Neural cell (in vitro differentiated cells): ENCODE results near the gene KL. TPM values are rescaled to one million over a fixed set of nuclear protein-coding genes. Genes with fewer than 3 reads are reported as not detected.

Source experiments
- H2AFZ ChIP-seq: fragments of 200-600, 300-800 bp; sonication (generic), shearing (Covaris generic); 2 replicates; pipeline ENCODE4 v1.6.0; 2014; ENCODE audit warnings: low read depth, mild to moderate bottlenecking, antibody characterized with exemption, low read length, moderate library complexity
- H3F3A ChIP-seq: fragments of 200-600 bp; shearing (Covaris generic); 2 replicates; pipeline ENCODE4 v1.6.1; 2016; ENCODE audit warnings: mild to moderate bottlenecking, moderate library complexity, mixed read lengths, antibody characterized with exemption, low read length; ENCODE audit not compliant: insufficient read depth, poor library complexity, severe bottlenecking
- H3K27ac ChIP-seq: fragments of 200-600, 300-800 bp; sonication (generic), shearing (Covaris generic); 2 replicates; pipeline ENCODE4 v1.5.1; 2014; ENCODE audit warnings: mild to moderate bottlenecking, low read length, moderate library complexity
- H3K27me3 ChIP-seq: fragments of 300-800, 200-600 bp; sonication (generic), shearing (Covaris generic); 2 replicates; pipeline ENCODE4 v1.6.0; 2014; ENCODE audit warnings: mild to moderate bottlenecking, low read depth, low read length, moderate library complexity; ENCODE audit not compliant: insufficient read depth
- H3K36me3 ChIP-seq: fragments of 300-800, 200-600 bp; sonication (generic), shearing (Covaris generic); 2 replicates; pipeline ENCODE4 v1.5.1; 2014; ENCODE audit warnings: mild to moderate bottlenecking, antibody characterized with exemption, low read length, moderate library complexity; ENCODE audit not compliant: insufficient read depth
- H3K4me2 ChIP-seq: fragments of 300-800, 200-600 bp; sonication (generic), shearing (Covaris generic); 2 replicates; pipeline ENCODE4 v1.6.0; 2014; ENCODE audit warnings: mild to moderate bottlenecking, low read length
- H3K4me3 ChIP-seq: fragments of 300-800, 200-600 bp; sonication (generic), shearing (Covaris generic); 2 replicates; pipeline ENCODE4 v1.5.1; 2014; ENCODE audit warnings: mild to moderate bottlenecking, low read length, moderate library complexity
- H3K79me2 ChIP-seq: fragments of 200-600 bp; shearing (Covaris generic); replicated peaks from 2 replicates; pipeline ENCODE4 v1.6.0; 2014; ENCODE audit warnings: mild to moderate bottlenecking, low read length, moderate library complexity; ENCODE audit not compliant: insufficient read depth
- H3K9ac ChIP-seq: fragments of 300-800, 200-600 bp; sonication (generic), shearing (Covaris generic); 2 replicates; pipeline ENCODE4 v1.6.1; 2016; ENCODE audit warnings: mild to moderate bottlenecking, low read length, mixed read lengths
- H3K9me2 ChIP-seq: fragments of 200-600 bp; shearing (Covaris generic); 2 replicates; pipeline ENCODE4 v1.6.1; 2016; ENCODE audit warnings: mild to moderate bottlenecking, low read length, mixed read lengths; ENCODE audit not compliant: insufficient read depth
- H3K9me3 ChIP-seq: fragments of 200-600, 300-800 bp; sonication (generic), shearing (Covaris generic); 2 replicates; pipeline ENCODE4 v1.6.1; 2016; ENCODE audit warnings: mild to moderate bottlenecking, mixed run types, low read length, moderate library complexity, mixed read lengths
- H4K20me1 ChIP-seq: fragments of 200-600 bp; shearing (Covaris generic); 2 replicates; pipeline ENCODE4 v1.6.1; 2016; ENCODE audit warnings: mild to moderate bottlenecking, mixed run types; ENCODE audit not compliant: insufficient read depth
- CTCF ChIP-seq: fragments of 450-650 bp; IDR thresholded peaks from 2 replicates; pipeline ENCODE4 v1.5.1; 2014; ENCODE audit warnings: antibody characterized with exemption, mild to moderate bottlenecking, moderate library complexity; ENCODE audit not compliant: poor library complexity, severe bottlenecking
- EP300 ChIP-seq: fragments of 450-650 bp; conservative IDR thresholded peaks from 2 replicates; pipeline ENCODE4 v1.6.1; 2014; ENCODE audit warnings: antibody characterized with exemption, mild to moderate bottlenecking, moderate library complexity; ENCODE audit not compliant: poor library complexity, severe bottlenecking
- EZH2 ChIP-seq: fragments of 200-600, 300-800 bp; shearing (Covaris generic), sonication (generic); IDR thresholded peaks from 2 replicates; pipeline ENCODE4 v1.6.1; 2014; ENCODE audit warnings: antibody characterized with exemption, low read length, borderline replicate concordance, mild to moderate bottlenecking; ENCODE audit not compliant: insufficient read depth, poor library complexity, severe bottlenecking
- MXI1 ChIP-seq: fragments of 450-650 bp; conservative IDR thresholded peaks from 2 replicates; pipeline ENCODE4 v1.6.1; 2014; ENCODE audit warnings: antibody characterized with exemption, mild to moderate bottlenecking; ENCODE audit not compliant: poor library complexity, severe bottlenecking
- POLR2AphosphoS5 ChIP-seq: IDR thresholded peaks from 2 replicates; pipeline ENCODE4 v1.6.1; 2012
- RAD21 ChIP-seq: fragments of 450-650 bp; conservative IDR thresholded peaks from 2 replicates; pipeline ENCODE4 v1.6.1; 2014; ENCODE audit warnings: antibody characterized with exemption, mild to moderate bottlenecking, moderate library complexity
- REST ChIP-seq: IDR thresholded peaks from 2 replicates; pipeline ENCODE4 v1.6.1; 2012; ENCODE audit warnings: borderline replicate concordance
- SMC3 ChIP-seq: fragments of 450-650 bp; conservative IDR thresholded peaks from 2 replicates; pipeline ENCODE4 v1.6.1; 2014; ENCODE audit warnings: antibody characterized with exemption, mild to moderate bottlenecking, moderate library complexity; ENCODE audit not compliant: poor library complexity
- TAF1 ChIP-seq: IDR thresholded peaks from 2 replicates; pipeline ENCODE4 v1.6.1; 2012; ENCODE audit warnings: low read depth
- polyA plus RNA-seq: library from polyadenylated mRNA; depleted of rRNA; stranded (reverse); fragments of >200 nt; gene quantifications from 2 replicates; pipeline ENCODE4 v1.2.3, GENCODE V29; 2014

The KL gene
- polyA plus RNA-seq, 1 donor from 2014 or later = 0.09 TPM

GRCh38 chr13:33008946-33009722 is 7.1 kb upstream of the KL start:
- no peaks in the 10 kb centered on the region for H3K36me3 ChIP-seq
- TF ChIP-seq RAD21 (no peak), EP300 (no peak), MXI1 (no peak), SMC3 (no peak), TAF1 (no peak), EZH2 (no peak), CTCF (no peak), REST (no peak), POLR2AphosphoS5 (no peak)
- H3K9me3 ChIP-seq = no peaks in the 10 kb centered on the region
- H3K27ac ChIP-seq = no peak overlapping the region
- no peak overlapping the region for H3K4me2 ChIP-seq
- H3K27me3 ChIP-seq = peaks cover 11% of the 10 kb centered on the region
- H3K9ac ChIP-seq = no peak overlapping the region
- no peak overlapping the region for H3K4me3 ChIP-seq
- H3K9me2 ChIP-seq = no peaks in the 10 kb centered on the region
- no peaks in the 10 kb centered on the region for H4K20me1 ChIP-seq
- no peaks in the 10 kb centered on the region for H3K79me2 ChIP-seq
- H3F3A ChIP-seq = no peaks in the 10 kb centered on the region
- no peak overlapping the region for H2AFZ ChIP-seq

GRCh38 chr13:33011828-33012470 is 4.3 kb upstream of the KL start:
- H3K27ac ChIP-seq = no peak overlapping the region
- no peaks in the 10 kb centered on the region for H4K20me1 ChIP-seq
- no peaks in the 10 kb centered on the region for H3K9me2 ChIP-seq
- no peak overlapping the region for H3K4me3 ChIP-seq
- H3K27me3 ChIP-seq = peaks cover 36% of the 10 kb centered on the region
- H3K4me2 ChIP-seq = no peak overlapping the region
- no peak overlapping the region for H3K9ac ChIP-seq
- H3K79me2 ChIP-seq = no peaks in the 10 kb centered on the region
- no peaks in the 10 kb centered on the region for H3F3A ChIP-seq
- no peaks in the 10 kb centered on the region for H3K36me3 ChIP-seq
- no peak overlapping the region for H2AFZ ChIP-seq
- H3K9me3 ChIP-seq = no peaks in the 10 kb centered on the region
- TF ChIP-seq SMC3 (no peak), EP300 (no peak), MXI1 (no peak), POLR2AphosphoS5 (no peak)
